ENCODE results near the gene SFT2D1. TPM values are rescaled to one million over a fixed set of nuclear protein-coding genes. Genes with fewer than 3 reads are reported as not detected.

The SFT2D1 gene
- total RNA-seq (2022; extraction: Qiagen RNA extraction) = 33.2 to 38.1 TPM (median 36.0 TPM) in 5 replicates

DNA sequence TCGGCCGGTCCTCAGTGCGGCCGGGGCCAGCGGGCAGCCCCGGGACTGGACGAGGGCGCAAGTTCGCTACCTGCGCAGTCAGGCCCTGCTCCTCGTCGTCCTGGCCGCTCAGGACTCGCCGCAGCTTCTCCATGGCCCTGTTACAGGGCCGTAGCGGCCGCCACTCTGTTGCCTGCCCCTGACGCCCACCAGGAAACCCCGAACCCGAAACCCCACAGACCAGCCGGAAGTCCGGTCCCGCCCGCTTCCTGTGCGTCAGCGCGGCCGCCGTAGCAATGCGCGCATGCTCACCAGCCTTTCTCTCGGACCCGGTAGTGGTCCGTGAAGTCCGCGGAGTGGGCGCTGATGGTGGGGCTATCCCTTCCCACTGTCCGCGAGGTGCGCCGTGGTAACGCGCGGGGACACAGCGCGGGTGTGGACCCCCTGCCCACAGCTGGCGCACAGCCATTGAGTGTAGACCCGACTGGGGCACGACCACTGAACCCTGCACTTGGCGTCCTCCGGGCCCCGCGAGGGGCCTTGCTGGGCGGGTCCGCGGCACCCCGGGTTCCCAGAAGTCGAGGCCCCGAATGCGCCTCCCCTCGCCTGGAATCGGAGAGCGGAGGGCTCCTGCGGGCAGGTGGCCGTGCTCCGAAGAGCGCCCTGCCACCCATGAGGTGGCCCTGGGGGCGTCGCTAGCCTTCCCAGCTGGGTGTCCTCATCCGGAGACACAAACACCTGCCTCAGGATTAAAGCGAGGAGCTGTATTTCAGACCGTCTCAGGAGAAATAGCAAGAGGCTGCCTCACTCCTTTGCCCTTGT is at the start of gene SFT2D1:
TSS of gene SFT2D1 (minus strand) at position 197 of the 801 bp plus-strand sequence. CDS start at position 133, 64 bp downstream.

DNA sequence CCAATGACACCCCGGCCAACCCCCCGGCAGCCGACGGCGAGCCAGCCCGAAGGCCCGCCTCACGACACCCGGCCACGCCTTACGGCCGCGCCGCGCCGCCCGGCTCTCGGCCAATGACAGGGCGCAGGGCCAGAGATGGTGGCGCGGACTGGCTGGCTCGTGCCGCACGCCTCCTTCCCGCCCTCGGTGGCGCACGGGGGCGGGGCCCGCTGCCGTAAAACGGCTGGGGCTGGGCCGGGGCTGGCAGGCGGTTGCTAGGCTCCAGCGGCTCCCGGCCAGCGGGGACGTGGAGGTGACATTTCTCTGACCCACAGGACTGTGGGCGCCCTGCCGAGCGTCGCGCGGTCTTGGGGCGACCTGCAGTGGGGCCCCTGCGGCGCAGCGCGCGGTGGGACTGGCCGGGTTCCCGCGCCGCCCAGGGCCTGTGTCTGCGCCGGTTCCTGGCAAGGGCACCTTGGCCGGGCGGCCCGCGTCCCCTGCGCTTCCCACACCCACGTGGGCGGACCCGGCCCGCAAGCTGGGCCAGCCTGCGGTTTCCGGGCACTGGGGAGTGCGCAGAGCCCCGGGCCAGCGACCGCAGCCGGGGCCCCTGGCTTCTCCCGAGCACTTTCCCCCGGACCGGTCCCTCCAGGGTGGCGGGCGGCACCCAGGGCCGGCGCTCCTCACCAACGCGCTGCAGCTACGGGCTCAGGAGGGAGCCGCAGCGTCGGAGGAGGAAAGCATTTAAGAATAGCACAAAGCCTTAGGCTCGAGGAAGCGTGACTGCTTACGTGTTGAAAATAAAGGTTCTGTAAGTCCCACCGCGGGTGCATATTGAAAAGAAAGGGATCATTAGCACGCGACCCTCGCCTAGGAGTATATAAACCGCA is 40.8 kb upstream of the SFT2D1 start, which contains the start of gene MPC1:
TSS of gene MPC1 (minus strand) at position 8 of the 869 bp plus-strand sequence. CDS start 64 bp downstream, outside the sequence.

DNA sequence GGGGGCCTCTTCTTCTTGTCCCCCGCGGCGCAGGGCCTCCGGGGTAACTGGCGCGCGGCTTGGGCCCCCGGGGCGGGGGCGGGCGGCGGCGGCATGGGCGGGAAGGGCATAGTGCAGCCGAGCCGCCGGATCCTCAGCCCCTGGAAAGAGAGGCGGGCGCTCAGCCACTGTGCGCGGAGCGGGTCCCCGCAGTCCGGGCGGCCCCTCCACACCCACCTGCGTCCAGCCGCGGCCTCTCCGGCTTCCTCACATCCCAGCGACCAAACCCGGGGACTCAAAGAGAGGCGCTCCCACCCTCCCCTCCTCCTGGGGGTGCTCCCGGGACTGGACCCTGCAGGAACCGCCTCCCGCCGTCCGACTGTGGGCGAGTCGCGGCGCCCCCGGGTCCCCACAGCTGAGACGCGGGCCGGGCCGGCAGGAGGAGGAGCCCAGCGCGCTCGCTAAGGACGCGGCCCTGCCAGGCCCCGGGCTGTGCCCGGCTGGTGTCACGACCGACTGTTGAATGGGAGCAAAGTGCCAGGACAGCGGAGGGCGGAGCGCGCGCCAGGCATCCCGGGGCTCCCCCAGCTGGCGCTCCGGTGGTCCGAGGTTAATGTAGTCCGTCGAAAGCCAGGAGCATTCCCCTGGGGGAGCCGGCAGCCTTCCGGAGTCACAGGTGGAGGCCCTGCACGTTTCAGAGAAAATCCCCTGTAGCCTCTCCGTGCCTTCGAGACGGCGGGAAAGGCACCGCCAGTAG is 34.1 kb downstream of the SFT2D1 start, which contains the start of gene PRR18:
TSS of gene PRR18 (minus strand) at position 360 of the 736 bp plus-strand sequence. CDS start at position 110, 250 bp downstream.

Other genes starting within 250 kb of the SFT2D1 start
- gene TBXT, start 174.7 kb downstream of the SFT2D1 start, total RNA-seq (2022; extraction: Qiagen RNA extraction) = not detected in 5 replicates
- 0.07 to 0.29 TPM (median 0.11 TPM) in 5 replicates for gene PRR18, start 34.2 kb downstream of the SFT2D1 start, total RNA-seq (2022; extraction: Qiagen RNA extraction)
- 4.1 to 5.0 TPM (median 4.4 TPM) in 5 replicates for gene MPC1, start 40.4 kb upstream of the SFT2D1 start, total RNA-seq (2022; extraction: Qiagen RNA extraction)
- 0.07 to 0.18 TPM (median 0.11 TPM) in 5 replicates for gene RAMACL, start 244.1 kb upstream of the SFT2D1 start, total RNA-seq (2022; extraction: Qiagen RNA extraction)

Data from A549 treated with dexamethasone at 1 μM for 4 hours (cell line).